H9 (cell line): ENCODE results near the gene ABLIM1. TPM values are rescaled to one million over a fixed set of nuclear protein-coding genes. Genes with fewer than 3 reads are reported as not detected.

Source experiments
- DNase-seq: peaks from one replicate; pipeline ENCODE4 v3.0.0-alpha.2; 2017
- H2AFZ ChIP-seq: one replicate; pipeline ENCODE4 v1.6.1; 2013; ENCODE audit warnings: mild to moderate bottlenecking, low read length, control low read depth, moderate library complexity
- H2AK5ac ChIP-seq: 2 replicates; pipeline ENCODE4 v1.6.1; 2013; ENCODE audit warnings: low read length, control low read depth, mixed read lengths; ENCODE audit not compliant: insufficient read length
- H2BK120ac ChIP-seq: one replicate; pipeline ENCODE4 v1.6.1; 2013; ENCODE audit warnings: low read depth, mild to moderate bottlenecking, low read length, control low read depth, inconsistent platforms; ENCODE audit not compliant: poor library complexity, severe bottlenecking
- H2BK12ac ChIP-seq: 2 replicates; pipeline ENCODE4 v1.6.1; 2013; ENCODE audit warnings: low read length, control low read depth, mixed read lengths, low read depth; ENCODE audit not compliant: insufficient read length
- H2BK15ac ChIP-seq: 2 replicates; pipeline ENCODE4 v1.6.1; 2013; ENCODE audit warnings: low read depth, low read length, control low read depth
- H2BK20ac ChIP-seq: one replicate; pipeline ENCODE4 v1.6.1; 2013; ENCODE audit warnings: low read depth, mild to moderate bottlenecking, low read length, control low read depth, inconsistent platforms; ENCODE audit not compliant: poor library complexity, severe bottlenecking
- H2BK5ac ChIP-seq: 2 replicates; pipeline ENCODE4 v1.6.1; 2013; ENCODE audit warnings: low read length, control low read depth, mixed read lengths; ENCODE audit not compliant: insufficient read length
- H3K14ac ChIP-seq: 2 replicates; pipeline ENCODE4 v1.6.1; 2013; ENCODE audit warnings: low read length, control low read depth; ENCODE audit not compliant: insufficient read depth
- H3K18ac ChIP-seq: 2 replicates; pipeline ENCODE4 v1.6.1; 2013; ENCODE audit warnings: low read depth, mild to moderate bottlenecking, mixed read lengths, low read length, control low read depth; ENCODE audit not compliant: insufficient read length
- H3K23ac ChIP-seq: 2 replicates; pipeline ENCODE4 v1.6.1; 2013; ENCODE audit warnings: low read length, control low read depth, mixed read lengths, low read depth; ENCODE audit not compliant: insufficient read length
- H3K23me2 ChIP-seq: 2 replicates; pipeline ENCODE4 v1.6.1; 2013; ENCODE audit warnings: low read depth, mild to moderate bottlenecking, mixed read lengths, low read length, control low read depth; ENCODE audit not compliant: insufficient read length, poor library complexity, severe bottlenecking
- H3K27ac ChIP-seq: 2 replicates; pipeline ENCODE4 v1.5.1; 2013; ENCODE audit warnings: low read length, control low read depth, mixed read lengths, low read depth; ENCODE audit not compliant: insufficient read length
- H3K27me3 ChIP-seq: 2 replicates; pipeline ENCODE4 v1.6.1; 2013; ENCODE audit warnings: low read length, control low read depth, inconsistent platforms; ENCODE audit not compliant: insufficient read depth
- H3K4ac ChIP-seq: 2 replicates; pipeline ENCODE4 v1.6.1; 2013; ENCODE audit warnings: low read depth, mild to moderate bottlenecking, control low read depth, inconsistent platforms, low read length, moderate library complexity
- H3K4me1 ChIP-seq: 2 replicates; pipeline ENCODE4 v1.6.1; 2013; ENCODE audit warnings: low read length, control low read depth, inconsistent platforms; ENCODE audit not compliant: insufficient read depth
- H3K4me2 ChIP-seq: 2 replicates; pipeline ENCODE4 v1.6.1; 2013; ENCODE audit warnings: low read length, control low read depth, mixed read lengths; ENCODE audit not compliant: insufficient read length, insufficient read depth
- H3K56ac ChIP-seq: 2 replicates; pipeline ENCODE4 v1.6.1; 2013; ENCODE audit warnings: low read depth, mild to moderate bottlenecking, mixed read lengths, low read length, control low read depth; ENCODE audit not compliant: insufficient read length
- H3K79me1 ChIP-seq: 2 replicates; pipeline ENCODE4 v1.6.1; 2013; ENCODE audit warnings: low read depth, mild to moderate bottlenecking, moderate library complexity, low read length, control low read depth, inconsistent platforms; ENCODE audit not compliant: insufficient read depth, poor library complexity, severe bottlenecking
- H3K79me2 ChIP-seq: 2 replicates; pipeline ENCODE4 v1.6.1; 2013; ENCODE audit warnings: low read length, control low read depth, inconsistent platforms; ENCODE audit not compliant: insufficient read depth
- H3K9ac ChIP-seq: 2 replicates; pipeline ENCODE4 v1.6.1; 2013; ENCODE audit warnings: low read length, control low read depth, mixed read lengths; ENCODE audit not compliant: insufficient read length; ENCODE audit errors: extremely low read depth
- H3K9me3 ChIP-seq: one replicate; pipeline ENCODE4 v1.6.1; 2013; ENCODE audit warnings: low read depth, low read length, inconsistent platforms; ENCODE audit not compliant: control insufficient read depth
- H3T11ph ChIP-seq: one replicate; pipeline ENCODE4 v1.6.1; 2013; ENCODE audit warnings: mild to moderate bottlenecking, low read length, control low read depth, inconsistent platforms
- H4K20me1 ChIP-seq: one replicate; pipeline ENCODE4 v1.6.1; 2013; ENCODE audit not compliant: control insufficient read depth, insufficient read length, insufficient read depth
- H4K5ac ChIP-seq: 2 replicates; pipeline ENCODE4 v1.6.1; 2013; ENCODE audit warnings: low read depth, mild to moderate bottlenecking, mixed read lengths, low read length, control low read depth; ENCODE audit not compliant: insufficient read length
- H4K8ac ChIP-seq: replicated peaks from 2 replicates; pipeline ENCODE4 v1.6.1; 2013; ENCODE audit warnings: low read length, control low read depth, mixed read lengths, low read depth; ENCODE audit not compliant: insufficient read length
- H4K91ac ChIP-seq: 2 replicates; pipeline ENCODE4 v1.6.1; 2013; ENCODE audit warnings: low read depth, mild to moderate bottlenecking, moderate library complexity, mixed read lengths, low read length, control low read depth; ENCODE audit not compliant: insufficient read length
- H3K27ac Mint-ChIP-seq, 3 experiments: 2 replicates in 2 of 3; 3 replicates in 1 of 3; pipeline ENCODE4 v1.8.0; 2020 to 2021; ENCODE audit warnings: mixed read lengths in 3 of 3, mild to moderate bottlenecking in 1 of 3, moderate library complexity in 1 of 3
- H3K27me3 Mint-ChIP-seq: 2 replicates; pipeline ENCODE4 v1.8.0; 2021; ENCODE audit warnings: low read depth, mild to moderate bottlenecking, moderate library complexity, mixed read lengths
- H3K36me3 Mint-ChIP-seq, 3 experiments: 2 replicates in 2 of 3; 3 replicates in 1 of 3; pipeline ENCODE4 v1.8.0; 2020 to 2021; ENCODE audit warnings: low read depth in 3 of 3, mixed read lengths in 3 of 3; ENCODE audit not compliant: insufficient read depth in 1 of 3
- H3K4me1 Mint-ChIP-seq, 2 experiments: 2 replicates each; pipeline ENCODE4 v1.8.0; 2020; ENCODE audit warnings: mixed read lengths in 2 of 2
- H3K4me3 Mint-ChIP-seq, 2 experiments: 2 replicates in 1 of 2; 3 replicates in 1 of 2; pipeline ENCODE4 v1.8.0; 2020 to 2021; ENCODE audit warnings: mild to moderate bottlenecking in 2 of 2, mixed read lengths in 2 of 2, moderate library complexity in 1 of 2
- H3K9me3 Mint-ChIP-seq, 2 experiments: 2 replicates in 1 of 2; 3 replicates in 1 of 2; pipeline ENCODE4 v1.8.0; 2020; ENCODE audit warnings: mild to moderate bottlenecking in 2 of 2, mixed read lengths in 2 of 2, moderate library complexity in 1 of 2
- WGBS: extraction: QIAGEN DNeasy Blood & Tissue Kit; methylation state at CpG from one replicate; pipeline ENCODE4 v1.1.7; 2013; ENCODE audit warnings: missing lambda C conversion rate, low lambda C conversion rate, mixed read lengths; ENCODE audit not compliant: insufficient read length; ENCODE audit errors: extremely low coverage; 5-methylcytosine and 5-hydroxymethylcytosine counted together
- total RNA-seq: library from RNA; stranded (reverse); gene quantifications from 2 replicates; pipeline ENCODE4 v1.2.1, GENCODE V29; 2021
- TF ChIP-seq, protein P1 (sequence below): fragments of 200-600 bp; sonication (generic); conservative IDR thresholded peaks from 3 replicates; pipeline ENCODE4 v1.8.0; 2021; ENCODE audit warnings: antibody characterized with exemption, mild to moderate bottlenecking

Gene ABLIM1
- total RNA-seq, 1 experiment from 2014 or later, result 32.1 TPM

DNA sequence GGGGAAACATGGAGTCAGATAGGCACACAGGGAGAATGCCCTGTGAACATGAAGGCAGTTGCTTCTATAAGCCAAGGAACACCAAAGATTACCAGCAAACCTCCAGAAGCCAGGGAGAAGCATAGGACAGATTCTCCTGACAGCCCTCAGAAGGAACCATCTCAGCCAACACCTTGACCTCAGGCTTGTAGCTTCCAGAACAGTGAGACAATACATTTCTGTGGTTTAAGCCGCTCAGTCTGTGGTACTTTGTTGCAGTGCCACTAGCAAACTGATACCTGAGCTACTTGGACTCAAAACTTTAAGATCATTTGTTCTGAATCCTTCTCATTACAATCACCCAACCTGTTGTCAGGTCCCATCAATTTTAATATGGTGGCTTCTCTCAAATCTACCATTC is 31.2 kb downstream of the ABLIM1 start:
- no CpG with 5 or more reads among the region's 1 CpG for WGBS
- Histone ChIP-seq H3K27me3 (peaks cover 6% of the 10 kb centered on the region; the same call in 1 of the 2 replicates), H2AK5ac (no peak overlapping the region), H3K56ac (no peak overlapping the region), H3T11ph (no peak overlapping the region), H4K91ac (no peak overlapping the region), H2BK12ac (no peak overlapping the region), H2BK20ac (no peak overlapping the region), H3K4me1 (peaks cover 5% of the 10 kb centered on the region; the same call in 1 of the 2 replicates), H4K5ac (no peak overlapping the region), H3K23ac (no peak overlapping the region), H2BK15ac (no peak overlapping the region), H2BK5ac (no peak overlapping the region), H3K79me1 (no peaks in the 10 kb centered on the region), H2AFZ (no peak overlapping the region), H3K9ac (no peak overlapping the region), H4K8ac (no peak overlapping the region), H3K4ac (no peak overlapping the region), H3K4me2 (no peak overlapping the region), H3K79me2 (no peaks in the 10 kb centered on the region), H3K18ac (no peak overlapping the region), H3K23me2 (peaks cover 5% of the 10 kb centered on the region), H3K9me3 (no peaks in the 10 kb centered on the region), H3K27ac (no peak overlapping the region), H3K14ac (no peak overlapping the region), H2BK120ac (no peak overlapping the region), H4K20me1 (no peaks in the 10 kb centered on the region)
- Mint-ChIP-seq H3K9me3 (peaks cover 3 to 6% of the 10 kb centered on the region in 2 experiments; a peak in 2 of 5 replicates), H3K4me1 (peaks cover 32 to 39% of the 10 kb centered on the region in 2 experiments), H3K4me3 (no peak overlapping the region), H3K27me3 (peaks cover 26% of the 10 kb centered on the region), H3K36me3 (no peaks in the 10 kb centered on the region; a peak in 1 of 7 replicates), H3K27ac (no peak overlapping the region)
- DNase-seq, result no peak
- TF ChIP-seq, protein P1, sequence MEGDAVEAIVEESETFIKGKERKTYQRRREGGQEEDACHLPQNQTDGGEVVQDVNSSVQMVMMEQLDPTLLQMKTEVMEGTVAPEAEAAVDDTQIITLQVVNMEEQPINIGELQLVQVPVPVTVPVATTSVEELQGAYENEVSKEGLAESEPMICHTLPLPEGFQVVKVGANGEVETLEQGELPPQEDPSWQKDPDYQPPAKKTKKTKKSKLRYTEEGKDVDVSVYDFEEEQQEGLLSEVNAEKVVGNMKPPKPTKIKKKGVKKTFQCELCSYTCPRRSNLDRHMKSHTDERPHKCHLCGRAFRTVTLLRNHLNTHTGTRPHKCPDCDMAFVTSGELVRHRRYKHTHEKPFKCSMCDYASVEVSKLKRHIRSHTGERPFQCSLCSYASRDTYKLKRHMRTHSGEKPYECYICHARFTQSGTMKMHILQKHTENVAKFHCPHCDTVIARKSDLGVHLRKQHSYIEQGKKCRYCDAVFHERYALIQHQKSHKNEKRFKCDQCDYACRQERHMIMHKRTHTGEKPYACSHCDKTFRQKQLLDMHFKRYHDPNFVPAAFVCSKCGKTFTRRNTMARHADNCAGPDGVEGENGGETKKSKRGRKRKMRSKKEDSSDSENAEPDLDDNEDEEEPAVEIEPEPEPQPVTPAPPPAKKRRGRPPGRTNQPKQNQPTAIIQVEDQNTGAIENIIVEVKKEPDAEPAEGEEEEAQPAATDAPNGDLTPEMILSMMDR, result no peak
